Activated gamma-delta T cell treated with Interleukin-2 at 50 U/mL for 16 hours (primary cell): ENCODE results near the gene SIK3.
"Not testable (repeated sequence)": the region's sequence is repeated elsewhere in the genome, so short reads cannot be mapped to it uniquely, and the experiment has no call there.

Experiments
- DNase-seq: peaks from one replicate; pipeline ENCODE4 v3.0.0-alpha.2; 2020

SIK3 gene

GRCh38 chr11:117098269-117099232 lies at the start of gene SIK3:
SIK3 (minus strand) TSS chr11:117098428; CDS start chr11:117098415, 13 bp downstream.
- DNase-seq = peak; percentile 92

- no peak for DNase-seq
Measured at GRCh38 chr11:117146521-117146920, 48.3 kb upstream of the SIK3 start.

- no peak for DNase-seq
Measured at GRCh38 chr11:117145393-117145761, 47.1 kb upstream of the SIK3 start.

- peak; percentile 19 for DNase-seq
Measured at GRCh38 chr11:117144477-117145392, 46.5 kb upstream of the SIK3 start.

- peak; percentile 95 for DNase-seq
Measured at GRCh38 chr11:117143871-117144476, 45.7 kb upstream of the SIK3 start, which contains the start of gene PAFAH1B2. PAFAH1B2 (plus strand) TSS chr11:117144287; CDS start chr11:117152448, 8,161 bp downstream.

GRCh38 chr11:117143390-117143789 lies 45.2 kb upstream of the SIK3 start:
- peak; percentile 12 for DNase-seq

GRCh38 chr11:117137223-117138086 lies 39.2 kb upstream of the SIK3 start:
- not testable (repeated sequence) for DNase-seq

- DNase-seq = not testable (repeated sequence)
Measured at GRCh38 chr11:117134979-117135378, 36.8 kb upstream of the SIK3 start.

GRCh38 chr11:117134431-117134830 lies 36.2 kb upstream of the SIK3 start:
- no peak for DNase-seq

GRCh38 chr11:117130879-117131278 lies 32.7 kb upstream of the SIK3 start:
- no peak for DNase-seq

GRCh38 chr11:117130396-117130795 lies 32.2 kb upstream of the SIK3 start:
- not testable (repeated sequence) for DNase-seq

- DNase-seq = no peak
Measured at GRCh38 chr11:117128289-117128688, 30.1 kb upstream of the SIK3 start.

GRCh38 chr11:117127171-117127901 lies 29.1 kb upstream of the SIK3 start:
- DNase-seq = no peak

- DNase-seq = no peak
Measured at GRCh38 chr11:117126223-117126965, 28.2 kb upstream of the SIK3 start.

- DNase-seq = no peak
Measured at GRCh38 chr11:117122556-117122955, 24.3 kb upstream of the SIK3 start.

- no peak for DNase-seq
Measured at GRCh38 chr11:117121176-117121575, 22.9 kb upstream of the SIK3 start.

- DNase-seq = no peak
Measured at GRCh38 chr11:117117681-117118080, 19.5 kb upstream of the SIK3 start.

- DNase-seq = not testable (repeated sequence)
Measured at GRCh38 chr11:117112939-117113338, 14.7 kb upstream of the SIK3 start.

- DNase-seq = not testable (repeated sequence)
Measured at GRCh38 chr11:117112497-117112896, 14.3 kb upstream of the SIK3 start.

GRCh38 chr11:117110294-117110950 lies 12.2 kb upstream of the SIK3 start:
- no peak for DNase-seq
